K562 (cell line): Measurements from ENCODE around the gene CARS2. TPM values are rescaled to one million over a fixed set of nuclear protein-coding genes. Genes with fewer than 3 reads are reported as not detected.

ENCODE experiments used
- JUNB ChIP-seq: fragments of 450-650 bp; formaldehyde crosslinking; conservative IDR thresholded peaks from 2 replicates; pipeline ENCODE4 v1.4.0; 2020; ENCODE audit warnings: mild to moderate bottlenecking
- MECOM ChIP-seq: fragments of 250-450 bp; sonication (Bioruptor Pico); IDR thresholded peaks from 2 replicates; pipeline ENCODE4 v1.8.0; 2022; ENCODE audit warnings: inconsistent platforms
- RBM17 ChIP-seq: fragments of 200-400 bp; formaldehyde crosslinking; IDR thresholded peaks from 2 replicates; pipeline ENCODE4 v1.6.1; 2017; ENCODE audit warnings: low read depth, mild to moderate bottlenecking, low read length, borderline replicate concordance
- SMARCA5 ChIP-seq: fragments of 450-650 bp; IDR thresholded peaks from 2 replicates; pipeline ENCODE4 v1.6.1; 2016
- TCF7L2 ChIP-seq: fragments of 150-350 bp; IDR thresholded peaks from 2 replicates; pipeline ENCODE4 v1.6.1; 2016; ENCODE audit warnings: low read depth, mild to moderate bottlenecking, low read length, moderate library complexity
- polyA plus RNA-seq, 8 experiments: library from polyadenylated mRNA; depleted of rRNA in 4 of 8; stranded (reverse) in 5 of 8; unstranded in 3 of 8; fragments of >200 nt; fragmentation: Nextera tagmentation in 2 of 8; fragmentation: Illumina TruSeq in 1 of 8; extraction: Ambion mirVana in 2 of 8; extraction: Trizol in 1 of 8; gene quantifications; 2 replicates each; pipeline versions ENCODE4 v1.2.1 to v1.2.3, GENCODE V29; 2011 to 2014; ENCODE audit warnings: inconsistent platforms in 1 of 8, missing spikeins in 1 of 8
- total RNA-seq, 7 experiments: library from RNA; depleted of rRNA in 6 of 7; stranded (reverse); fragments of >200 nt in 6 of 7; fragmentation: Illumina TruSeq in 2 of 7; extraction: Trizol in 2 of 7; gene quantifications; 2 replicates each; pipeline versions ENCODE4 v1.2.1 to v1.2.3, GENCODE V29; 2011 to 2021; ENCODE audit warnings: low replicate concordance in 1 of 7
- TF ChIP-seq, protein P1 (sequence below): sonication (generic); formaldehyde crosslinking; IDR thresholded peaks from 2 replicates; pipeline ENCODE4 v1.8.1; 2022; ENCODE audit warnings: missing genetic modification reagents
- TF ChIP-seq, protein P2 (sequence below): sonication (generic); formaldehyde crosslinking; IDR thresholded peaks from 2 replicates; pipeline ENCODE4 v1.8.0; 2022; ENCODE audit warnings: mild to moderate bottlenecking, low read depth, missing genetic modification reagents
- TF ChIP-seq, protein P3 (sequence below), 3 experiments: fragments of 200-800 bp in 1 of 3; fragments of 250-450 bp in 1 of 3; fragments of 450-650 bp in 1 of 3; sonication (Bioruptor Pico) in 1 of 3; sonication (Bioruptor generic) in 1 of 3; formaldehyde crosslinking in 1 of 3; IDR thresholded peaks; 2 replicates each; pipeline versions ENCODE4 v1.6.1 to v1.8.0; 2016 to 2022; ENCODE audit warnings: mild to moderate bottlenecking in 2 of 3, missing genetic modification characterization in 2 of 3, missing compliant biosample characterization in 1 of 3, moderate library complexity in 1 of 3
- TF ChIP-seq, protein P4 (sequence below): fragments of 250-450 bp; sonication (Bioruptor Pico); IDR thresholded peaks from 2 replicates; pipeline ENCODE4 v1.8.0; 2021; ENCODE audit warnings: moderate library complexity, mild to moderate bottlenecking, inconsistent platforms
- TF ChIP-seq, protein P5 (sequence below): sonication (generic); formaldehyde crosslinking; IDR thresholded peaks from 2 replicates; pipeline ENCODE4 v1.8.1; 2023; ENCODE audit warnings: mild to moderate bottlenecking, missing genetic modification reagents
- TF ChIP-seq, protein P6 (sequence below): IDR thresholded peaks from 2 replicates; pipeline ENCODE4 v1.6.1; 2016; ENCODE audit warnings: missing genetic modification characterization, missing compliant biosample characterization
- TF ChIP-seq, protein P7 (sequence below): fragments of 450-650 bp; IDR thresholded peaks from 2 replicates; pipeline ENCODE4 v1.7.0; 2016; ENCODE audit warnings: borderline replicate concordance

Gene CARS2
- total and polyA plus RNA-seq, 9 of the 15 experiments (the other 6 are each of a cell fraction or from before 2014, with no cell fraction given), result 1.7 to 37.4 (median 30.5) TPM

DNA sequence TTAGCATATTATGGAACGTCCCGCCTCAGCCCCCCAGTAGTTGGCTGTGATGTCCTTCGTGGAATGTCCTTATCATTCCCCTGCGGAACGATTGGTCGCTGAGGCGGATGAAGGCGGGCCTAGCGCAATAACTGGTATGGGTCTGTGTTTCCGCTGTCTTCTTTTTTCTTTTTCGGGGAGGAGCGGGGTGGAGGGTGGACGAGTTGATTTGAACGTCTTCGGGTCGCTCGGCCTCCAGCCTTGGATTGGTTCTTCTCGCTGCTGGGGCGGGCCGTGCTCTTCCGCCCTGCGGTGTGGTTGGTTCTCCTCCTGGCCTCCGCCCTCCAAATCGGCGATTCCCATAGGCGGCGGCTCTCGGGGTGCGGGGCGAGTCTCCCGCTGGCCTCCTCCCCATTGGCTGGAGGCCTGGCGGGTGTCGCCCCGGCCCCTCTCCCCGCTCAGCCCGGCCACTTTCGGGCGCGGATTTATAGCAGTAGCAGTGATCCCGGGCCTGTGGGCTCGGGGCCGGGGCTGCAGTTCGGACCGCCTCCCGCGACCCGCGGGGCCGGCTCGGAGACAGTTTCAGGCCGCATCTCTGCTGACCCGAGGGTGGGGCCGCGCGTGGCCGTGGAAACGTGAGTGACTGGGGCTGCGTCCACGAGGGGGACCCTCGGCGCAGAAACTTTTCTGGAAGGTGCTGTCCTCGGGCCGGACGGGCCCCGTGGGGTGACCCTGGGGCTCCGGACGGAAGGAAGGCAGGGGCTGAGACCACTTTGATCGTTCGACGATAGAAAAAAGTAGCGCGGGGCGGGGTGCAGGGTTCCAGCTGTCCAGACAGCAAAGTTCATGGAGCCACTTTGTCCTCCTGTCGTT, 9.7 kb upstream of the CARS2 start (continued):
- TF ChIP-seq, protein P1, sequence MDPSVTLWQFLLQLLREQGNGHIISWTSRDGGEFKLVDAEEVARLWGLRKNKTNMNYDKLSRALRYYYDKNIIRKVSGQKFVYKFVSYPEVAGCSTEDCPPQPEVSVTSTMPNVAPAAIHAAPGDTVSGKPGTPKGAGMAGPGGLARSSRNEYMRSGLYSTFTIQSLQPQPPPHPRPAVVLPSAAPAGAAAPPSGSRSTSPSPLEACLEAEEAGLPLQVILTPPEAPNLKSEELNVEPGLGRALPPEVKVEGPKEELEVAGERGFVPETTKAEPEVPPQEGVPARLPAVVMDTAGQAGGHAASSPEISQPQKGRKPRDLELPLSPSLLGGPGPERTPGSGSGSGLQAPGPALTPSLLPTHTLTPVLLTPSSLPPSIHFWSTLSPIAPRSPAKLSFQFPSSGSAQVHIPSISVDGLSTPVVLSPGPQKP (CRISPR knock-in tag), result no peak
- TF ChIP-seq, protein P2, sequence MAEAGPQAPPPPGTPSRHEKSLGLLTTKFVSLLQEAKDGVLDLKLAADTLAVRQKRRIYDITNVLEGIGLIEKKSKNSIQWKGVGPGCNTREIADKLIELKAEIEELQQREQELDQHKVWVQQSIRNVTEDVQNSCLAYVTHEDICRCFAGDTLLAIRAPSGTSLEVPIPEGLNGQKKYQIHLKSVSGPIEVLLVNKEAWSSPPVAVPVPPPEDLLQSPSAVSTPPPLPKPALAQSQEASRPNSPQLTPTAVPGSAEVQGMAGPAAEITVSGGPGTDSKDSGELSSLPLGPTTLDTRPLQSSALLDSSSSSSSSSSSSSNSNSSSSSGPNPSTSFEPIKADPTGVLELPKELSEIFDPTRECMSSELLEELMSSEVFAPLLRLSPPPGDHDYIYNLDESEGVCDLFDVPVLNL (CRISPR knock-in tag), result no peak
- TF ChIP-seq, protein P3, sequence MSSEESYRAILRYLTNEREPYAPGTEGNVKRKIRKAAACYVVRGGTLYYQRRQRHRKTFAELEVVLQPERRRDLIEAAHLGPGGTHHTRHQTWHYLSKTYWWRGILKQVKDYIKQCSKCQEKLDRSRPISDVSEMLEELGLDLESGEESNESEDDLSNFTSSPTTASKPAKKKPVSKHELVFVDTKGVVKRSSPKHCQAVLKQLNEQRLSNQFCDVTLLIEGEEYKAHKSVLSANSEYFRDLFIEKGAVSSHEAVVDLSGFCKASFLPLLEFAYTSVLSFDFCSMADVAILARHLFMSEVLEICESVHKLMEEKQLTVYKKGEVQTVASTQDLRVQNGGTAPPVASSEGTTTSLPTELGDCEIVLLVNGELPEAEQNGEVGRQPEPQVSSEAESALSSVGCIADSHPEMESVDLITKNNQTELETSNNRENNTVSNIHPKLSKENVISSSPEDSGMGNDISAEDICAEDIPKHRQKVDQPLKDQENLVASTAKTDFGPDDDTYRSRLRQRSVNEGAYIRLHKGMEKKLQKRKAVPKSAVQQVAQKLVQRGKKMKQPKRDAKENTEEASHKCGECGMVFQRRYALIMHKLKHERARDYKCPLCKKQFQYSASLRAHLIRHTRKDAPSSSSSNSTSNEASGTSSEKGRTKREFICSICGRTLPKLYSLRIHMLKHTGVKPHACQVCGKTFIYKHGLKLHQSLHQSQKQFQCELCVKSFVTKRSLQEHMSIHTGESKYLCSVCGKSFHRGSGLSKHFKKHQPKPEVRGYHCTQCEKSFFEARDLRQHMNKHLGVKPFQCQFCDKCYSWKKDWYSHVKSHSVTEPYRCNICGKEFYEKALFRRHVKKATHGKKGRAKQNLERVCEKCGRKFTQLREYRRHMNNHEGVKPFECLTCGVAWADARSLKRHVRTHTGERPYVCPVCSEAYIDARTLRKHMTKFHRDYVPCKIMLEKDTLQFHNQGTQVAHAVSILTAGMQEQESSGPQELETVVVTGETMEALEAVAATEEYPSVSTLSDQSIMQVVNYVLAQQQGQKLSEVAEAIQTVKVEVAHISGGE (CRISPR knock-in tag; IDR thresholded peaks at IDR 0.05), result no peak
- TF ChIP-seq TCF7L2 (no peak), MECOM (CRISPR knock-in tag) (no peak), RBM17 (no peak), JUNB (CRISPR knock-in tag) (no peak), SMARCA5 (no peak)
- TF ChIP-seq, protein P4, sequence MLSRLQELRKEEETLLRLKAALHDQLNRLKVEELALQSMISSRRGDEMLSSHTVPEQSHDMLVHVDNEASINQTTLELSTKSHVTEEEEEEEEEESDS, result no peak
- TF ChIP-seq, protein P5, sequence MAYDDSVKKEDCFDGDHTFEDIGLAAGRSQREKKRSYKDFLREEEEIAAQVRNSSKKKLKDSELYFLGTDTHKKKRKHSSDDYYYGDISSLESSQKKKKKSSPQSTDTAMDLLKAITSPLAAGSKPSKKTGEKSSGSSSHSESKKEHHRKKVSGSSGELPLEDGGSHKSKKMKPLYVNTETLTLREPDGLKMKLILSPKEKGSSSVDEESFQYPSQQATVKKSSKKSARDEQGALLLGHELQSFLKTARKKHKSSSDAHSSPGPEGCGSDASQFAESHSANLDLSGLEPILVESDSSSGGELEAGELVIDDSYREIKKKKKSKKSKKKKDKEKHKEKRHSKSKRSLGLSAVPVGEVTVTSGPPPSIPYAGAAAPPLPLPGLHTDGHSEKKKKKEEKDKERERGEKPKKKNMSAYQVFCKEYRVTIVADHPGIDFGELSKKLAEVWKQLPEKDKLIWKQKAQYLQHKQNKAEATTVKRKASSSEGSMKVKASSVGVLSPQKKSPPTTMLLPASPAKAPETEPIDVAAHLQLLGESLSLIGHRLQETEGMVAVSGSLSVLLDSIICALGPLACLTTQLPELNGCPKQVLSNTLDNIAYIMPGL (CRISPR knock-in tag), result no peak
- TF ChIP-seq, protein P6, sequence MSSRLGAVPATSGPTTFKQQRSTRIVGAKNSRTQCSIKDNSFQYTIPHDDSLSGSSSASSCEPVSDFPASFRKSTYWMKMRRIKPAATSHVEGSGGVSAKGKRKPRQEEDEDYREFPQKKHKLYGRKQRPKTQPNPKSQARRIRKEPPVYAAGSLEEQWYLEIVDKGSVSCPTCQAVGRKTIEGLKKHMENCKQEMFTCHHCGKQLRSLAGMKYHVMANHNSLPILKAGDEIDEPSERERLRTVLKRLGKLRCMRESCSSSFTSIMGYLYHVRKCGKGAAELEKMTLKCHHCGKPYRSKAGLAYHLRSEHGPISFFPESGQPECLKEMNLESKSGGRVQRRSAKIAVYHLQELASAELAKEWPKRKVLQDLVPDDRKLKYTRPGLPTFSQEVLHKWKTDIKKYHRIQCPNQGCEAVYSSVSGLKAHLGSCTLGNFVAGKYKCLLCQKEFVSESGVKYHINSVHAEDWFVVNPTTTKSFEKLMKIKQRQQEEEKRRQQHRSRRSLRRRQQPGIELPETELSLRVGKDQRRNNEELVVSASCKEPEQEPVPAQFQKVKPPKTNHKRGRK (tag), result no peak
- TF ChIP-seq, protein P7, sequence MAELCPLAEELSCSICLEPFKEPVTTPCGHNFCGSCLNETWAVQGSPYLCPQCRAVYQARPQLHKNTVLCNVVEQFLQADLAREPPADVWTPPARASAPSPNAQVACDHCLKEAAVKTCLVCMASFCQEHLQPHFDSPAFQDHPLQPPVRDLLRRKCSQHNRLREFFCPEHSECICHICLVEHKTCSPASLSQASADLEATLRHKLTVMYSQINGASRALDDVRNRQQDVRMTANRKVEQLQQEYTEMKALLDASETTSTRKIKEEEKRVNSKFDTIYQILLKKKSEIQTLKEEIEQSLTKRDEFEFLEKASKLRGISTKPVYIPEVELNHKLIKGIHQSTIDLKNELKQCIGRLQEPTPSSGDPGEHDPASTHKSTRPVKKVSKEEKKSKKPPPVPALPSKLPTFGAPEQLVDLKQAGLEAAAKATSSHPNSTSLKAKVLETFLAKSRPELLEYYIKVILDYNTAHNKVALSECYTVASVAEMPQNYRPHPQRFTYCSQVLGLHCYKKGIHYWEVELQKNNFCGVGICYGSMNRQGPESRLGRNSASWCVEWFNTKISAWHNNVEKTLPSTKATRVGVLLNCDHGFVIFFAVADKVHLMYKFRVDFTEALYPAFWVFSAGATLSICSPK, result no peak
